NB4 (cell line): ENCODE data around the gene SMARCA4.

Experiments used
- DNase-seq: peaks from one replicate; pipeline ENCODE4 v3.0.0; 2010; ENCODE audit warnings: low read depth
- H3K4me3 ChIP-seq: one replicate; pipeline ENCODE4 v1.5.1; 2011; ENCODE audit warnings: mild to moderate bottlenecking, low read depth, low read length, moderate library complexity
- MYC ChIP-seq: IDR thresholded peaks from 2 replicates; pipeline ENCODE4 v1.6.1; 2011; ENCODE audit warnings: low read depth, low read length
- POLR2A ChIP-seq: IDR thresholded peaks from 2 replicates; pipeline ENCODE4 v1.6.1; 2011; ENCODE audit warnings: mild to moderate bottlenecking; ENCODE audit not compliant: insufficient read length; ENCODE audit errors: extremely low read depth
- TF ChIP-seq, protein P1 (sequence below): IDR thresholded peaks from one replicate; pipeline ENCODE4 v1.5.1; 2012; ENCODE audit warnings: low read depth, low read length
- TF ChIP-seq, protein P2 (sequence below): IDR thresholded peaks from 2 replicates; pipeline ENCODE4 v1.6.1; 2011; ENCODE audit warnings: low read depth, low read length

The SMARCA4 gene

DNA sequence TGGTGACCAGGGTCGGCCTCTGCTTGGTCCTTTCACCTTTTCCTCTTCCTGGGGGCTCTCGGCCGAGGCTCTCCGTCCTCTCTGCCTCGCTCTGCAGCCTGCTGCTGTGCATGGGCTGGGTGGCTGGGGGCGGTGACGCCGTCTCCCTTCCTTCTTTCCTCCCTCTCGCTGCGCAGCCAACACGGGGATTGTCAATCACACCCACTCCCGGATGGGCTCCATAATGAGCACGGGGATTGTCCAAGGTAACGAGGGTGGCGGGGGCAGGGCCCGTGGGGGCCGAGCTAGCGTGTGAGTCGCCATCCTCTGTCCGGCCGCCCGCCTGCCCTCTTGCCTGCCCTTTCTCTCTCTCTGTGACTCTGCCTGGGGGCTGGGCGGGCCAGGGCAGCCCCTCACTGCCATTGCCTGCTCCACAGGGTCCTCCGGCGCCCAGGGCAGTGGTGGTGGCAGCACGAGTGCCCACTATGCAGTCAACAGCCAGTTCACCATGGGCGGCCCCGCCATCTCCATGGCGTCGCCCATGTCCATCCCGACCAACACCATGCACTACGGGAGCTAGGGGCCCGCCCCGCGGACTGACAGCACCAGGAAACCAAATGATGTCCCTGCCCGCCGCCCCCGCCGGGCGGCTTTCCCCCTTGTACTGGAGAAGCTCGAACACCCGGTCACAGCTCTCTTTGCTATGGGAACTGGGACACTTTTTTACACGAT is 39.5 kb upstream of the SMARCA4 start:
- no peak for TF ChIP-seq MYC
- TF ChIP-seq, protein P1, sequence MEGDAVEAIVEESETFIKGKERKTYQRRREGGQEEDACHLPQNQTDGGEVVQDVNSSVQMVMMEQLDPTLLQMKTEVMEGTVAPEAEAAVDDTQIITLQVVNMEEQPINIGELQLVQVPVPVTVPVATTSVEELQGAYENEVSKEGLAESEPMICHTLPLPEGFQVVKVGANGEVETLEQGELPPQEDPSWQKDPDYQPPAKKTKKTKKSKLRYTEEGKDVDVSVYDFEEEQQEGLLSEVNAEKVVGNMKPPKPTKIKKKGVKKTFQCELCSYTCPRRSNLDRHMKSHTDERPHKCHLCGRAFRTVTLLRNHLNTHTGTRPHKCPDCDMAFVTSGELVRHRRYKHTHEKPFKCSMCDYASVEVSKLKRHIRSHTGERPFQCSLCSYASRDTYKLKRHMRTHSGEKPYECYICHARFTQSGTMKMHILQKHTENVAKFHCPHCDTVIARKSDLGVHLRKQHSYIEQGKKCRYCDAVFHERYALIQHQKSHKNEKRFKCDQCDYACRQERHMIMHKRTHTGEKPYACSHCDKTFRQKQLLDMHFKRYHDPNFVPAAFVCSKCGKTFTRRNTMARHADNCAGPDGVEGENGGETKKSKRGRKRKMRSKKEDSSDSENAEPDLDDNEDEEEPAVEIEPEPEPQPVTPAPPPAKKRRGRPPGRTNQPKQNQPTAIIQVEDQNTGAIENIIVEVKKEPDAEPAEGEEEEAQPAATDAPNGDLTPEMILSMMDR, result no peak
- no peak for TF ChIP-seq POLR2A
- TF ChIP-seq, protein P2, sequence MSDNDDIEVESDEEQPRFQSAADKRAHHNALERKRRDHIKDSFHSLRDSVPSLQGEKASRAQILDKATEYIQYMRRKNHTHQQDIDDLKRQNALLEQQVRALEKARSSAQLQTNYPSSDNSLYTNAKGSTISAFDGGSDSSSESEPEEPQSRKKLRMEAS, result no peak
- DNase-seq, result no peak
- H3K4me3 ChIP-seq, result no peak overlapping the region

DNA sequence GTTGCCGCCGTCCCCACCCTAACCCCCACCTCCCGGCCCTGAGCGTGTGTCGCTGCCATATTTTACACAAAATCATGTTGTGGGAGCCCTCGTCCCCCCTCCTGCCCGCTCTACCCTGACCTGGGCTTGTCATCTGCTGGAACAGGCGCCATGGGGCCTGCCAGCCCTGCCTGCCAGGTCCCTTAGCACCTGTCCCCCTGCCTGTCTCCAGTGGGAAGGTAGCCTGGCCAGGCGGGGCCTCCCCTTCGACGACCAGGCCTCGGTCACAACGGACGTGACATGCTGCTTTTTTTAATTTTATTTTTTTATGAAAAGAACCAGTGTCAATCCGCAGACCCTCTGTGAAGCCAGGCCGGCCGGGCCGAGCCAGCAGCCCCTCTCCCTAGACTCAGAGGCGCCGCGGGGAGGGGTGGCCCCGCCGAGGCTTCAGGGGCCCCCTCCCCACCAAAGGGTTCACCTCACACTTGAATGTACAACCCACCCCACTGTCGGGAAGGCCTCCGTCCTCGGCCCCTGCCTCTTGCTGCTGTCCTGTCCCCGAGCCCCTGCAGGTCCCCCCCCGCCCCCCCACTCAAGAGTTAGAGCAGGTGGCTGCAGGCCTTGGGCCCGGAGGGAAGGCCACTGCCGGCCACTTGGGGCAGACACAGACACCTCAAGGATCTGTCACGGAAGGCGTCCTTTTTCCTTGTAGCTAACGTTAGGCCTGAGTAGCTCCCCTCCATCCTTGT is 38.8 kb upstream of the SMARCA4 start:
- no peak for DNase-seq
- H3K4me3 ChIP-seq, result no peak overlapping the region
- no peak for TF ChIP-seq POLR2A
- TF ChIP-seq, protein P1, result no peak
- TF ChIP-seq, protein P2, result no peak
- no peak for TF ChIP-seq MYC

DNA sequence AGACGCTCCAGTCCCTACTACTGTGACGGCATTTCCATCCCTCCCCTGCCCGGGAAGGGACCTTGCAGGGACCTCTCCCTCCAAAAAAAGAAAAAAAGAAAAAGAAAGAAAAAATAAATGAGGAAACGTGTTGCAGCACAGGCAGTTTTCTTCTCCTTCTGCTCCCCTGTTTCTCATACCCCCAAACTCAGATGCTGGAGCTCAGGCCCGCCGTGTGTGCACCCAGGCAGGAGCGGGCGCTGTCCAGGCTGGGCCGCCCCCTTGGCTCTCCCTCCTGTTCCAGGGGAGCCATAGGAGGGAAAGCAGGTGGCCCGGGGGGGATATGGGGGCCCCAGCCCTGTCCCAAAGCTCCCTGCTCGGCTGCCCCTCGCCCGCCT is 38.2 kb upstream of the SMARCA4 start:
- H3K4me3 ChIP-seq, result no peak overlapping the region
- no peak for TF ChIP-seq MYC
- TF ChIP-seq, protein P2, result no peak
- DNase-seq, result no peak

DNA sequence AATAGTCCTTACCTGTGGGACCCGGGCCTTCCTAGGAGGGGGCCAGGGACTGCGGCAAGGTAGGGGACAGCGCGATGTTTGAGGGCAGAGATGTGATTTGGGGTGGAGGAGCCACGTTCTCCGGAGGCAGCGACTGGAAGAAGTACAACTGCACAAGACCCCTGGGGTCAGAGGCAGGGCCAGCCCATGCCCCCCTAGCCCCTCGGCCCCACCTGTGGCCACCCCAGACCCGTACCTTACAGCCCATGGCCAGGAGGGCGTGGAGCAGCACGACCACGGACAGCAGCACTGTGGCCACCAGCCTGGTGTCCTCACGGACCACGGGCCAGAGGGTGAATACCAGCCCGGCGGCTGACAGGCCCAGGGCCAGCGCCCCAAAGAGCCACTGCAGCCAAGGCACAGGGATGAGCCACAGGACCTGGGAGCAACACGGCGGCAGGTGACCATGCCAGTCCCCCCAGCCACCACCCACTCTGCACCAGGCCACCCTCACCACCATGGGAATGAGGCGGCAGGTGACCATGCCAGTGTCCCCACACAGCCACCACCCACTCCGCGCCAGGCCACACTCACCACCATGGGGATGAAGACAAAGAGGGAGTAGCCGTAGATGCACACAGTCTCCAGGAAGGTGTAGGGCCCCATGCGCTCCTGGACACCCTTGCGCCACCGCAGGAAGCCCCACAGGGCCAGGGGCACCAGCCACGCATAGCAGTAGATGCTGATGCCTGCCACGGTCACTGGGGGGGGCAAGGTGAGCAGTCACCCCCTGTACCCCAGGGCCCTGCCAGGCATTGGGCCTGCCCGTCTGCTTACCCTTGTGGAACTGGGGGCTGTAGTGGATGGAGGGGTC is 37.3 kb upstream of the SMARCA4 start:
- TF ChIP-seq, protein P1, result no peak
- TF ChIP-seq POLR2A (no peak), MYC (no peak)
- TF ChIP-seq, protein P2, result no peak
- H3K4me3 ChIP-seq, result no peak overlapping the region
- no peak for DNase-seq

DNA sequence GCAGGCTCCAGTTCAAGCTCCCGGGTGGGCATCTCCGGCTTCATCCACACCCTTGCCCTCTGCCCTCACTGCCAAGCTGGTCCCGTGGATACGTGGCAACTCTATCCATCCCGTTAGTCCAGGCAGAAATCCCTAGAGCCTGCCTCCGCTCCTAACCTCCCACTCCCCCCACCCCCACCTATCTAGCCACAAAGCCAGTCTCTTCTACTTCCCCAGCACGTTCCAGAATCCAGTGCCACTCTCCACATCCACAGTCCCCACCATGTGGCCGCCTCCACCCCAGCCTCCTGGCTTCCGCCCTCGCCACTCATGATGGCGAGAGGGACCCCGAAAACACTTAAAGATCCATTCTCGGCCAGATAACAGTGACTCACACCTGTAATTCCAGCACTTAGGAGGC is 36.2 kb upstream of the SMARCA4 start:
- TF ChIP-seq MYC (no peak), POLR2A (no peak)
- TF ChIP-seq, protein P1, result no peak
- TF ChIP-seq, protein P2, result no peak
- DNase-seq, result no peak

More for the DNA sequence above, 36.2 kb upstream of the SMARCA4 start:
- H3K4me3 ChIP-seq, result no peak overlapping the region
